Ascending aorta (tissue), 2 donors: Measurements from ENCODE around the gene FOCAD. TPM values are rescaled to one million over a fixed set of nuclear protein-coding genes. Genes with fewer than 3 reads are reported as not detected.

Experiments
- DNase-seq, 2 donors: peaks; one replicate each; pipeline ENCODE4 v3.0.0-alpha.2; 2019; ENCODE audit warnings: low spot score in 2 of 2
- H3K27ac ChIP-seq, 2 donors: fragments of 200-600 bp; sonication (generic); one replicate each; pipeline ENCODE4 v1.5.1; 2016 to 2017; ENCODE audit warnings: mild to moderate bottlenecking in 1 of 2
- H3K27me3 ChIP-seq: fragments of 200-600 bp; sonication (generic); one replicate; pipeline ENCODE4 v1.5.1; 2017
- H3K36me3 ChIP-seq, 2 donors: fragments of 200-600 bp; sonication (generic); one replicate each; pipeline ENCODE4 v1.5.1; 2016
- H3K4me1 ChIP-seq, 2 donors: fragments of 200-600 bp; sonication (generic); one replicate each; pipeline ENCODE4 v1.5.1; 2016 to 2017; ENCODE audit warnings: mild to moderate bottlenecking in 1 of 2
- H3K4me3 ChIP-seq, 2 donors: fragments of 200-600 bp; sonication (generic); one replicate each; pipeline ENCODE4 v1.5.1; 2016 to 2017; ENCODE audit warnings: mild to moderate bottlenecking in 1 of 2
- H3K9me3 ChIP-seq, 2 donors: fragments of 200-600 bp; sonication (generic); one replicate each; pipeline ENCODE4 v1.5.1; 2016
- intact Hi-C: fragments of 100-400 bp; cut with DNase I; formaldehyde crosslinking; loops from one replicate; pipeline ENCODE4 v1.15.1; 2023
- total RNA-seq: library from RNA; depleted of rRNA; stranded (reverse); fragments of >200 nt; gene quantifications from one replicate; pipeline ENCODE4 v1.1.0, GENCODE V29; 2016
- TF ChIP-seq, protein P1 (sequence below), 3 experiments: fragments of 200-600 bp in 2 of 3; fragments of 450-650 bp in 1 of 3; sonication (generic) in 2 of 3; IDR thresholded peaks; one replicate each; pipeline ENCODE4 v1.5.1; 2016 to 2019; ENCODE audit warnings: antibody characterized with exemption in 3 of 3, mild to moderate bottlenecking in 1 of 3, moderate library complexity in 1 of 3

Gene FOCAD
- total RNA-seq, 1 donor from 2014 or later = 64.3 TPM

DNA sequence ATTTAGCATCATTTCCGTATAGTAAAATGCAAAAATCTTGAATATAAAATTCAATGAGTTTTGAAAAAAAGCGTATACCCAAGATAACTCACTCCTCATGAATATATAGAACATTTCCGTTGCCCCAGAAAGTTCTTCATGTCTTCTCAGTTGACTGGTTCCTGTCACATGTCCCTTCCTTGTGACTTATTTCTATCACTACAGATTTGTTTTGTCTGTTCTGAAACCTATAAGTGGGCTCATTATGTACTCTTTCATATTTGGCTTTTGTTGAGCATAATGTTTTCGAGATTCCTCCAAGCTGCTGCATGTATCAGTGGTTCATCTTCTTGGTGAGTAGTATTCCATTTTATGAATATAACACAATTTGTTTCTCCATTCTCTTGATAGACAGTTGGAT, 358.4 kb downstream of the FOCAD start:
- H3K36me3 ChIP-seq = no peaks in the 10 kb centered on the region
- intact Hi-C loops = no loop called here
- H3K27ac ChIP-seq = no peak overlapping the region
- TF ChIP-seq, protein P1, sequence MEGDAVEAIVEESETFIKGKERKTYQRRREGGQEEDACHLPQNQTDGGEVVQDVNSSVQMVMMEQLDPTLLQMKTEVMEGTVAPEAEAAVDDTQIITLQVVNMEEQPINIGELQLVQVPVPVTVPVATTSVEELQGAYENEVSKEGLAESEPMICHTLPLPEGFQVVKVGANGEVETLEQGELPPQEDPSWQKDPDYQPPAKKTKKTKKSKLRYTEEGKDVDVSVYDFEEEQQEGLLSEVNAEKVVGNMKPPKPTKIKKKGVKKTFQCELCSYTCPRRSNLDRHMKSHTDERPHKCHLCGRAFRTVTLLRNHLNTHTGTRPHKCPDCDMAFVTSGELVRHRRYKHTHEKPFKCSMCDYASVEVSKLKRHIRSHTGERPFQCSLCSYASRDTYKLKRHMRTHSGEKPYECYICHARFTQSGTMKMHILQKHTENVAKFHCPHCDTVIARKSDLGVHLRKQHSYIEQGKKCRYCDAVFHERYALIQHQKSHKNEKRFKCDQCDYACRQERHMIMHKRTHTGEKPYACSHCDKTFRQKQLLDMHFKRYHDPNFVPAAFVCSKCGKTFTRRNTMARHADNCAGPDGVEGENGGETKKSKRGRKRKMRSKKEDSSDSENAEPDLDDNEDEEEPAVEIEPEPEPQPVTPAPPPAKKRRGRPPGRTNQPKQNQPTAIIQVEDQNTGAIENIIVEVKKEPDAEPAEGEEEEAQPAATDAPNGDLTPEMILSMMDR (IDR thresholded peaks at IDR 0.05) = no peak
- no peaks in the 10 kb centered on the region for H3K27me3 ChIP-seq
- no peak for DNase-seq
- H3K4me1 ChIP-seq = no peaks in the 10 kb centered on the region
- H3K9me3 ChIP-seq = no peaks in the 10 kb centered on the region
- H3K4me3 ChIP-seq = no peak overlapping the region

DNA sequence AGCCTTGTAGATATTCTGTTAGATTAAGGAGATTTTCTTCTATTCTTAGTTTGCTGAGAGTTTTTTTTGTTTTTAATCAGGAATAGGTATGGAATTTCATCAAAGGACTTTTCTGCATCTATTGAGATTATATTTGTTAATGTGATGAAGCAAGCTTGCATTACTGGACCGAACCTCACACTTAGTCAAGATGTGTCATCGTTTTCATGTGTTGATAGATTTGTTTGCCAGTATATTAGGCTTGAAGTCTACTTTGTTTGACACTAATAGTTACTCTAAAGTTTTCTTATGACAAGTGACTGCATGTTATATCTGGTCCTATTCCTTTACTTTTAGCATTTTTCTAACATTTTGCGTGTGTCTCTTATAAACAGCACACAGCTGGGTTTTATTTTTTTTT, 359.8 kb downstream of the FOCAD start:
- Histone ChIP-seq H3K36me3 (no peaks in the 10 kb centered on the region), H3K27me3 (no peaks in the 10 kb centered on the region), H3K4me3 (no peak overlapping the region), H3K9me3 (no peaks in the 10 kb centered on the region), H3K4me1 (no peaks in the 10 kb centered on the region), H3K27ac (no peak overlapping the region)
- DNase-seq = no peak
- intact Hi-C loops = no loop called here
- TF ChIP-seq, protein P1 (IDR thresholded peaks at IDR 0.05) = no peak

Other genes starting within 250 kb of the FOCAD start
- 16.8 TPM for gene MLLT3, start 61.8 kb upstream of the FOCAD start, total RNA-seq